ENCODE results near the gene LYPD6B. TPM values are rescaled to one million over a fixed set of nuclear protein-coding genes. Genes with fewer than 3 reads are reported as not detected.

The LYPD6B gene
- polyA plus RNA-seq, 1 of the 3 experiments (the other 2 are of a cell fraction): 18.2 TPM

GRCh38 chr2:149028891-149029290 lies 9.6 kb upstream of the LYPD6B start (continued):
- no peak for TF ChIP-seq ZBTB33 (IDR thresholded peaks at IDR 0.05; ENCODE audit: borderline replicate concordance, low read depth)

DNA sequence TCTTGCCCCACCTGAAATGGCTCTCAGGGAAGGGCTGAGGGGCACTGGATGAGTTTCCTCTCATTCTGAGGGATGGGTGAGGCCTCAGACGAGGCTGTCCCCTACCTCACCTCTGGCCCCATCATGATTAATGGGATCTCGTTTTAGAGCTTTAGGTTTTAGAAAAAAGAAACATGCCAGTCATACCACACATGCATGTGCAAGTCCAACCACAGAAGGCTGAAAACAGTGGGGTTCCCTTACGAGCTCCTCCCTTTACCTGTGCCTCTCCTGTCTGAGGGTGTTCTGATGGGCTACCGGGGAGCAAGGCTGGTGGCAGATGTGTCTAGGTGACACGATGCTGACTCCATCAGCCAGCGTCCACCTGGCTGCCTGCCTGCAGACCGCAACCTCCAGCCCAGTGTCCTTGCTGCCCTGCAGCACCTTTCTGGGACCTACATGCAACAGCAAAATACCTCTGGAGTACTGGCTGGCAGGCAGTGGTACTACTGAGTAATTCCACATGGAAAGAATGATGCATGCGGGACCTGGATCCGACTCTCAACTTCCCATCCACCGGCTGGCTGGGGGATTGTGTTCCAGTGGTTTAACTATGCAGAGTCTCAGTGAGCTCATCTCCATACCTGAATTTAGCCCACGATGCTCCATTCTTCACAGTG lies 9.1 kb upstream of the LYPD6B start:
- no peak overlapping the region for H3K4me2 ChIP-seq
- H3K27ac ChIP-seq (ENCODE audit: low read depth in 2 of 2, low read length in 1 of 2): no peak overlapping the region
- no peak overlapping the region for H3K4me3 ChIP-seq (ENCODE audit: low read depth in 2 of 2, low read length in 1 of 2)
- H3F3A ChIP-seq (replicated peaks; ENCODE audit: insufficient read depth): no peaks in the 10 kb centered on the region
- POLR2A ChIA-PET: no interaction called here
- H3K4me1 ChIP-seq (ENCODE audit: control insufficient read depth in 1 of 2, insufficient read depth in 2 of 2, low read depth in 1 of 2, low read length in 1 of 2): no peaks in the 10 kb centered on the region; a peak in 2 of 4 replicates
- no peaks in the 10 kb centered on the region for H3K9me2 ChIP-seq
- no peaks in the 10 kb centered on the region for H3K27me3 ChIP-seq (ENCODE audit: insufficient read depth)
- no peaks in the 10 kb centered on the region for H4K20me1 ChIP-seq (ENCODE audit: insufficient read depth)
- TF ChIP-seq NFIC (IDR thresholded peaks at IDR 0.05; ENCODE audit: borderline replicate concordance) (no peak), RFX5 (IDR thresholded peaks at IDR 0.05; ENCODE audit: low read length) (no peak), NRF1 (IDR thresholded peaks at IDR 0.05; ENCODE audit: low read depth, low read length) (no peak), MXI1 (IDR thresholded peaks at IDR 0.05; ENCODE audit: low read depth, low read length) (no peak), EZH2phosphoT487 (IDR thresholded peaks at IDR 0.05; ENCODE audit: borderline replicate concordance, low read depth) (no peak), JUND (IDR thresholded peaks at IDR 0.05) (no peak), FOXM1 (IDR thresholded peaks at IDR 0.05; ENCODE audit: low read depth) (no peak)
- DNase-seq: no peak
- H3K36me3 ChIP-seq (replicated peaks in 1 of 2; ENCODE audit: control insufficient read depth in 1 of 2, insufficient read depth in 2 of 2, low read length in 1 of 2): no peaks in the 10 kb centered on the region
- CTCF ChIA-PET: interaction anchor here (1.3 to 6.0 kb wide), 4 partner anchors 10 to 532 kb away, joined by 4 to 55 read pairs (median 7); no protein-coding TSS in a partner anchor
- no peak overlapping the region for H3K9ac ChIP-seq
- no peak overlapping the region for H2AFZ ChIP-seq (ENCODE audit: low read depth)
- no peaks in the 10 kb centered on the region for H3K79me2 ChIP-seq (ENCODE audit: insufficient read depth)
- WGBS (ENCODE audit: low lambda C conversion rate): 72% methylated on average over 8 of the region's 11 CpGs
- no peaks in the 10 kb centered on the region for H3K9me3 ChIP-seq

DNA sequence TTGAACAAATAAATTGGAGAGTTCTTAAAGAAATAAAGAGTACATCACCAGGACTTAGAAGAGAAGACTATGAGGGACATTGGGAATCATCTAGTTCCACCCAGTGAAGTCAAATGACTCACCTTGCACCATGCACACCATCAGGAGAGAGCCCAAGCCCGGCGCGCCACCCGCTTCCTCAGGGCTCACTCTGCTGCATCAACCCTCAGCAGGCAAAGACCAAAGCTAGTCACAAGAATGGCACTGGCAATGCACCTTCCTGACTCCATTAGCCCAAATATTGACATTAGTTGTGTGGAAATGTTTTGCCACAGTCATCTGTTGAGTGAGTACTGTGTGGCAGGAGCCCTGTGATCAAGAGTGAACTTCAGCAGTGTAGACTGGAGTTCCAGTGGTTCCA lies 7.1 kb upstream of the LYPD6B start:
- Histone ChIP-seq H2AFZ (ENCODE audit: low read depth) (no peak overlapping the region), H3K9me3 (no peaks in the 10 kb centered on the region), H3F3A (replicated peaks; ENCODE audit: insufficient read depth) (no peaks in the 10 kb centered on the region), H3K36me3 (replicated peaks in 1 of 2; ENCODE audit: control insufficient read depth in 1 of 2, insufficient read depth in 2 of 2, low read length in 1 of 2) (no peaks in the 10 kb centered on the region), H3K27ac (ENCODE audit: low read depth in 2 of 2, low read length in 1 of 2) (no peak overlapping the region), H3K79me2 (ENCODE audit: insufficient read depth) (no peaks in the 10 kb centered on the region), H4K20me1 (ENCODE audit: insufficient read depth) (no peaks in the 10 kb centered on the region), H3K4me1 (ENCODE audit: control insufficient read depth in 1 of 2, insufficient read depth in 2 of 2, low read depth in 1 of 2, low read length in 1 of 2) (no peaks in the 10 kb centered on the region; a peak in 1 of 4 replicates), H3K4me3 (ENCODE audit: low read depth in 2 of 2, low read length in 1 of 2) (no peak overlapping the region), H3K9ac (no peak overlapping the region), H3K9me2 (no peaks in the 10 kb centered on the region), H3K27me3 (ENCODE audit: insufficient read depth) (no peaks in the 10 kb centered on the region), H3K4me2 (no peak overlapping the region)
- ChIA-PET CTCF (interaction anchor here (0.6 to 6.0 kb wide), 2 partner anchors 13 to 34 kb away, joined by 3 to 55 read pairs; no protein-coding TSS in a partner anchor), POLR2A (no interaction called here)
- DNase-seq: no peak
- WGBS (ENCODE audit: low lambda C conversion rate): 93% methylated on average over 4 of the region's 4 CpGs
- TF ChIP-seq, protein P1, sequence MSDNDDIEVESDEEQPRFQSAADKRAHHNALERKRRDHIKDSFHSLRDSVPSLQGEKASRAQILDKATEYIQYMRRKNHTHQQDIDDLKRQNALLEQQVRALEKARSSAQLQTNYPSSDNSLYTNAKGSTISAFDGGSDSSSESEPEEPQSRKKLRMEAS (IDR thresholded peaks at IDR 0.05; ENCODE audit: low read depth): no peak
- TF ChIP-seq GATA2 (CRISPR knock-in tag; IDR thresholded peaks at IDR 0.05) (no peak), CHD2 (IDR thresholded peaks at IDR 0.05; ENCODE audit: low read length, partially characterized antibody) (no peak), MXI1 (IDR thresholded peaks at IDR 0.05; ENCODE audit: low read depth, low read length) (no peak), NFIC (IDR thresholded peaks at IDR 0.05; ENCODE audit: borderline replicate concordance) (no peak), USF1 (IDR thresholded peaks at IDR 0.05; ENCODE audit: borderline replicate concordance, low read depth) (no peak), TEAD4 (IDR thresholded peaks at IDR 0.05; ENCODE audit: borderline replicate concordance, insufficient read depth) (no peak), FOXM1 (IDR thresholded peaks at IDR 0.05; ENCODE audit: low read depth) (no peak), POLR2AphosphoS5 (IDR thresholded peaks at IDR 0.05; ENCODE audit: low read depth, low read length) (no peak), EP300 (IDR thresholded peaks at IDR 0.05; ENCODE audit: borderline replicate concordance in 1 of 2, low read depth in 1 of 2, low read length in 1 of 2) (no peak)
- TF ChIP-seq, protein P2, sequence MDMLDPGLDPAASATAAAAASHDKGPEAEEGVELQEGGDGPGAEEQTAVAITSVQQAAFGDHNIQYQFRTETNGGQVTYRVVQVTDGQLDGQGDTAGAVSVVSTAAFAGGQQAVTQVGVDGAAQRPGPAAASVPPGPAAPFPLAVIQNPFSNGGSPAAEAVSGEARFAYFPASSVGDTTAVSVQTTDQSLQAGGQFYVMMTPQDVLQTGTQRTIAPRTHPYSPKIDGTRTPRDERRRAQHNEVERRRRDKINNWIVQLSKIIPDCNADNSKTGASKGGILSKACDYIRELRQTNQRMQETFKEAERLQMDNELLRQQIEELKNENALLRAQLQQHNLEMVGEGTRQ (IDR thresholded peaks at IDR 0.05; ENCODE audit: borderline replicate concordance, low read depth, low read length): no peak
- TF ChIP-seq, protein P3, sequence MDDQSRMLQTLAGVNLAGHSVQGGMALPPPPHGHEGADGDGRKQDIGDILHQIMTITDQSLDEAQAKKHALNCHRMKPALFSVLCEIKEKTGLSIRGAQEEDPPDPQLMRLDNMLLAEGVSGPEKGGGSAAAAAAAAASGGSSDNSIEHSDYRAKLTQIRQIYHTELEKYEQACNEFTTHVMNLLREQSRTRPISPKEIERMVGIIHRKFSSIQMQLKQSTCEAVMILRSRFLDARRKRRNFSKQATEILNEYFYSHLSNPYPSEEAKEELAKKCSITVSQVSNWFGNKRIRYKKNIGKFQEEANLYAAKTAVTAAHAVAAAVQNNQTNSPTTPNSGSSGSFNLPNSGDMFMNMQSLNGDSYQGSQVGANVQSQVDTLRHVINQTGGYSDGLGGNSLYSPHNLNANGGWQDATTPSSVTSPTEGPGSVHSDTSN (IDR thresholded peaks at IDR 0.05): no peak

Measured in SK-N-SH (cell line).